GM12875 (cell line): Measurements from ENCODE around the gene ANKRD27.

Source experiments
- H3K4me3 ChIP-seq: one replicate; pipeline ENCODE4 v1.5.1; 2011; ENCODE audit warnings: low read depth, low read length, control low read depth
- CTCF ChIP-seq: IDR thresholded peaks from 2 replicates; pipeline ENCODE4 v1.5.1; 2011; ENCODE audit warnings: low read depth, mild to moderate bottlenecking, control low read depth, inconsistent platforms, low read length, moderate library complexity, borderline replicate concordance; ENCODE audit not compliant: insufficient read depth

The ANKRD27 gene

GRCh38 chr19:32615569-32615968 lies 59.4 kb downstream of the ANKRD27 start:
- no peak for TF ChIP-seq CTCF
- no peak overlapping the region for H3K4me3 ChIP-seq

GRCh38 chr19:32614916-32615315 lies 60.1 kb downstream of the ANKRD27 start:
- TF ChIP-seq CTCF = no peak
- H3K4me3 ChIP-seq = no peak overlapping the region

- H3K4me3 ChIP-seq = no peak overlapping the region
- TF ChIP-seq CTCF = no peak
These were observed 62.0 kb downstream of the ANKRD27 start for GRCh38 chr19:32613008-32613407.

- TF ChIP-seq CTCF = no peak
These were observed 63.8 kb downstream of the ANKRD27 start for GRCh38 chr19:32611161-32611560.

GRCh38 chr19:32607479-32607878 lies 67.5 kb downstream of the ANKRD27 start:
- H3K4me3 ChIP-seq = no peak overlapping the region
- TF ChIP-seq CTCF = no peak

More at GRCh38 chr19:32611161-32611560, 63.8 kb downstream of the ANKRD27 start:
- H3K4me3 ChIP-seq = no peak overlapping the region

GRCh38 chr19:32606289-32606688 lies 68.7 kb downstream of the ANKRD27 start:
- no peak overlapping the region for H3K4me3 ChIP-seq
- no peak for TF ChIP-seq CTCF

- H3K4me3 ChIP-seq = no peak overlapping the region
- no peak for TF ChIP-seq CTCF
These were observed 69.4 kb downstream of the ANKRD27 start for GRCh38 chr19:32605544-32605943.
